Breast epithelium (tissue), 3 donors: Measurements from ENCODE around the gene CAMKK2.
"Not testable (repeated sequence)": the region's sequence is repeated elsewhere in the genome, so short reads cannot be mapped to it uniquely, and the experiment has no call there.

Experiments
- CTCF ChIP-seq, 3 donors: fragments of 450-650 bp; IDR thresholded peaks; one replicate each; pipeline ENCODE4 v1.5.1; 2016 to 2017; ENCODE audit warnings: antibody characterized with exemption in 3 of 3, mild to moderate bottlenecking in 3 of 3, moderate library complexity in 3 of 3
- POLR2A ChIP-seq: fragments of 450-650 bp; IDR thresholded peaks from one replicate; pipeline ENCODE4 v1.6.1; 2016; ENCODE audit warnings: antibody characterized with exemption, mild to moderate bottlenecking, moderate library complexity
- POLR2AphosphoS5 ChIP-seq, 3 donors: sonication (generic); formaldehyde crosslinking; IDR thresholded peaks; one replicate each; pipeline ENCODE4 v1.6.1; 2017; ENCODE audit warnings: antibody characterized with exemption in 3 of 3

GRCh38 chr12:121282910-121283309 is 13.6 kb downstream of the CAMKK2 start:
- not testable (repeated sequence) for TF ChIP-seq POLR2A; POLR2AphosphoS5 (IDR thresholded peaks at IDR 0.05); CTCF (IDR thresholded peaks at IDR 0.05)
